OCI-LY3 (cell line): Measurements from ENCODE around the gene ZEB2.

Source experiments
- H2AFZ ChIP-seq: fragments of 200-600, 300-600 bp; shearing (Covaris generic); 2 replicates; pipeline ENCODE4 v1.6.0; 2014; ENCODE audit warnings: antibody characterized with exemption, low read depth, low read length
- H3K27ac ChIP-seq: fragments of 200-600, 300-600 bp; sonication (generic); 2 replicates; pipeline ENCODE4 v1.5.1; 2014; ENCODE audit warnings: mild to moderate bottlenecking, low read length, moderate library complexity, mixed read lengths
- H3K27me3 ChIP-seq: fragments of 200-600, 300-600 bp; sonication (generic); 2 replicates; pipeline ENCODE4 v1.6.1; 2014; ENCODE audit warnings: low read depth, low read length, mixed read lengths
- H3K36me3 ChIP-seq: fragments of 200-600, 300-600 bp; sonication (generic); replicated peaks from 2 replicates; pipeline ENCODE3; 2014; ENCODE audit warnings: low read depth, low read length, mixed read lengths
- H3K4me1 ChIP-seq: fragments of 300-600, 200-600 bp; sonication (generic); 2 replicates; pipeline ENCODE4 v1.6.1; 2014; ENCODE audit warnings: low read length, mixed read lengths
- H3K4me2 ChIP-seq: fragments of 200-600, 300-600 bp; sonication (generic); 2 replicates; pipeline ENCODE4 v1.6.1; 2014; ENCODE audit warnings: low read length, mixed read lengths
- H3K4me3 ChIP-seq: fragments of 300-600, 200-600 bp; sonication (generic); 2 replicates; pipeline ENCODE4 v1.5.1; 2014; ENCODE audit warnings: antibody characterized with exemption, mild to moderate bottlenecking, low read length, moderate library complexity
- H3K79me2 ChIP-seq: fragments of 300-600, 200-600 bp; shearing (Covaris generic); 2 replicates; pipeline ENCODE4 v1.6.1; 2014; ENCODE audit warnings: mild to moderate bottlenecking, low read length, mixed read lengths
- H3K9ac ChIP-seq: fragments of 300-600, 200-600 bp; shearing (Covaris generic); 2 replicates; pipeline ENCODE4 v1.6.0; 2014; ENCODE audit warnings: mild to moderate bottlenecking, low read length, moderate library complexity
- H3K9me3 ChIP-seq: fragments of 200-600, 300-600 bp; shearing (Covaris generic); 2 replicates; pipeline ENCODE4 v1.6.1; 2014; ENCODE audit warnings: low read length, mixed read lengths; ENCODE audit not compliant: insufficient read depth
- H4K20me1 ChIP-seq: fragments of 200-600, 300-600 bp; sonication (generic); 2 replicates; pipeline ENCODE4 v1.6.1; 2016; ENCODE audit warnings: low read length, mixed read lengths; ENCODE audit not compliant: insufficient read depth
- CTCF ChIP-seq: fragments of 200-600, 300-600 bp; sonication (generic); IDR thresholded peaks from 2 replicates; pipeline ENCODE4 v1.5.1; 2014; ENCODE audit warnings: antibody characterized with exemption, low read length, low read depth
- EZH2phosphoT487 ChIP-seq: fragments of 200-600 bp; shearing (Covaris generic); IDR thresholded peaks from 2 replicates; pipeline ENCODE4 v1.6.1; 2018; ENCODE audit warnings: antibody characterized with exemption, mixed run types, low read depth

The ZEB2 gene

GRCh38 chr2:144434425-144435222 lies 85.3 kb downstream of the ZEB2 start:
- H3K79me2 ChIP-seq: peaks cover 2% of the 10 kb centered on the region; the same call in 1 of the 2 replicates

GRCh38 chr2:144432921-144433320 lies 87.0 kb downstream of the ZEB2 start:
- peaks cover 20% of the 10 kb centered on the region for H3K4me1 ChIP-seq
- H3K27ac ChIP-seq: no peak overlapping the region
- H3K9me3 ChIP-seq: no peaks in the 10 kb centered on the region
- peaks cover 3% of the 10 kb centered on the region; the same call in 1 of the 2 replicates for H3K79me2 ChIP-seq
- H3K27me3 ChIP-seq: no peaks in the 10 kb centered on the region
- 0 out of 2 replicates have a peak, but pooled peaks cover 7% of the 10 kb centered on the region for H4K20me1 ChIP-seq
- H3K36me3 ChIP-seq: peaks cover 4% of the 10 kb centered on the region
- H3K4me2 ChIP-seq: no peak overlapping the region
- no peak overlapping the region for H3K9ac ChIP-seq
- H2AFZ ChIP-seq: no peak overlapping the region
- no peak for TF ChIP-seq CTCF
- TF ChIP-seq EZH2phosphoT487: no peak
- H3K4me3 ChIP-seq: no peak overlapping the region

More at GRCh38 chr2:144434425-144435222, 85.3 kb downstream of the ZEB2 start:
- Histone ChIP-seq H2AFZ (no peak overlapping the region), H3K27ac (no peak overlapping the region), H3K27me3 (no peaks in the 10 kb centered on the region), H3K4me1 (peaks cover 20% of the 10 kb centered on the region), H3K9me3 (no peaks in the 10 kb centered on the region), H3K9ac (no peak overlapping the region), H3K4me2 (no peak overlapping the region), H3K36me3 (peaks cover 4% of the 10 kb centered on the region), H3K4me3 (no peak overlapping the region), H4K20me1 (0 out of 2 replicates have a peak, but pooled peaks cover 7% of the 10 kb centered on the region)
- TF ChIP-seq CTCF (no peak), EZH2phosphoT487 (no peak)

GRCh38 chr2:144431998-144432397 lies 87.9 kb downstream of the ZEB2 start:
- Histone ChIP-seq H4K20me1 (0 out of 2 replicates have a peak, but pooled peaks cover 7% of the 10 kb centered on the region), H3K27ac (no peak overlapping the region), H3K4me2 (peak overlapping the region; percentile 73), H3K4me3 (no peak overlapping the region), H3K9me3 (no peaks in the 10 kb centered on the region), H3K79me2 (peaks cover 3% of the 10 kb centered on the region; the same call in 1 of the 2 replicates), H3K27me3 (no peaks in the 10 kb centered on the region), H3K36me3 (peaks cover 4% of the 10 kb centered on the region), H2AFZ (no peak overlapping the region), H3K9ac (no peak overlapping the region), H3K4me1 (peaks cover 21% of the 10 kb centered on the region)
- TF ChIP-seq EZH2phosphoT487: no peak
- TF ChIP-seq CTCF: no peak

GRCh38 chr2:144431392-144431783 lies 88.5 kb downstream of the ZEB2 start:
- Histone ChIP-seq H3K9me3 (no peaks in the 10 kb centered on the region), H3K27ac (no peak overlapping the region), H3K4me1 (peaks cover 27% of the 10 kb centered on the region), H3K79me2 (peaks cover 3% of the 10 kb centered on the region; the same call in 1 of the 2 replicates), H2AFZ (no peak overlapping the region), H3K4me2 (peak overlapping the region; percentile 73), H3K36me3 (peaks cover 4% of the 10 kb centered on the region), H3K27me3 (no peaks in the 10 kb centered on the region), H4K20me1 (0 out of 2 replicates have a peak, but pooled peaks cover 7% of the 10 kb centered on the region), H3K4me3 (peak overlapping the region; percentile 73), H3K9ac (peak overlapping the region; percentile 29)
- TF ChIP-seq EZH2phosphoT487 (no peak), CTCF (no peak)
